WTC11 (cell line): ENCODE measurements around the gene ITIH5. TPM values are rescaled to one million over a fixed set of nuclear protein-coding genes. Genes with fewer than 3 reads are reported as not detected.

Source experiments
- ATF6 ChIP-seq: sonication (generic); formaldehyde crosslinking; IDR thresholded peaks from 2 replicates; pipeline ENCODE4 v1.8.1; 2023; ENCODE audit warnings: mild to moderate bottlenecking, missing genetic modification reagents
- CBFB ChIP-seq: sonication (generic); formaldehyde crosslinking; IDR thresholded peaks from 2 replicates; pipeline ENCODE4 v1.8.1; 2022; ENCODE audit warnings: mild to moderate bottlenecking, low read depth, missing genetic modification reagents
- CDX4 ChIP-seq: fragments of 250-450 bp; sonication (Bioruptor Pico); IDR thresholded peaks from 2 replicates; pipeline ENCODE4 v1.9.0; 2021; ENCODE audit warnings: moderate library complexity, mild to moderate bottlenecking, inconsistent platforms, borderline replicate concordance
- CREB1 ChIP-seq: sonication (generic); formaldehyde crosslinking; IDR thresholded peaks from 2 replicates; pipeline ENCODE4 v1.8.0; 2023; ENCODE audit warnings: mild to moderate bottlenecking, missing genetic modification reagents
- ESRRA ChIP-seq: sonication (generic); formaldehyde crosslinking; IDR thresholded peaks from 2 replicates; pipeline ENCODE4 v1.8.1; 2022; ENCODE audit warnings: mild to moderate bottlenecking, missing genetic modification reagents, borderline replicate concordance
- ETV6 ChIP-seq: sonication (generic); formaldehyde crosslinking; IDR thresholded peaks from 2 replicates; pipeline ENCODE4 v1.8.1; 2022; ENCODE audit warnings: mild to moderate bottlenecking, missing genetic modification reagents
- MYBL2 ChIP-seq: sonication (generic); formaldehyde crosslinking; IDR thresholded peaks from 2 replicates; pipeline ENCODE4 v1.8.1; 2023; ENCODE audit warnings: mild to moderate bottlenecking, moderate library complexity, missing genetic modification reagents
- SOX15 ChIP-seq: fragments of 250-450 bp; sonication (Bioruptor Pico); IDR thresholded peaks from 2 replicates; pipeline ENCODE4 v1.9.0; 2021; ENCODE audit warnings: mild to moderate bottlenecking
- USF1 ChIP-seq: sonication (generic); formaldehyde crosslinking; IDR thresholded peaks from 2 replicates; pipeline ENCODE4 v1.8.0; 2022; ENCODE audit warnings: mild to moderate bottlenecking, missing genetic modification reagents
- ZNF281 ChIP-seq: sonication (generic); formaldehyde crosslinking; IDR thresholded peaks from 2 replicates; pipeline ENCODE4 v1.8.0; 2023; ENCODE audit warnings: mild to moderate bottlenecking, missing genetic modification reagents
- ZNF396 ChIP-seq: fragments of 250-450 bp; sonication (Bioruptor Pico); IDR thresholded peaks from 2 replicates; pipeline ENCODE4 v1.8.0; 2021; ENCODE audit warnings: mild to moderate bottlenecking, moderate library complexity, borderline replicate concordance
- total RNA-seq: library from RNA; stranded (reverse); gene quantifications from 3 replicates; pipeline ENCODE4 v1.2.3, GENCODE V29; 2021
- TF ChIP-seq, protein P1 (sequence below): sonication (generic); formaldehyde crosslinking; IDR thresholded peaks from 2 replicates; pipeline ENCODE4 v1.8.0; 2023; ENCODE audit warnings: missing genetic modification reagents
- TF ChIP-seq, protein P2 (sequence below): sonication (generic); formaldehyde crosslinking; IDR thresholded peaks from 2 replicates; pipeline ENCODE4 v1.8.1; 2022; ENCODE audit warnings: low read depth, missing genetic modification reagents, borderline replicate concordance
- TF ChIP-seq, protein P3 (sequence below): fragments of 250-450 bp; sonication (Bioruptor Pico); conservative IDR thresholded peaks from 2 replicates; pipeline ENCODE4 v1.9.0; 2021; ENCODE audit warnings: mild to moderate bottlenecking
- TF ChIP-seq, protein P4 (sequence below): sonication (generic); formaldehyde crosslinking; IDR thresholded peaks from 2 replicates; pipeline ENCODE4 v1.8.1; 2022; ENCODE audit warnings: mild to moderate bottlenecking, moderate library complexity, missing genetic modification reagents
- TF ChIP-seq, protein P5 (sequence below): fragments of 250-450 bp; sonication (Bioruptor Pico); IDR thresholded peaks from 2 replicates; pipeline ENCODE4 v1.9.0; 2021; ENCODE audit warnings: mild to moderate bottlenecking

The ITIH5 gene
- total RNA-seq, 1 experiment from 2014 or later = 3.1 TPM

DNA sequence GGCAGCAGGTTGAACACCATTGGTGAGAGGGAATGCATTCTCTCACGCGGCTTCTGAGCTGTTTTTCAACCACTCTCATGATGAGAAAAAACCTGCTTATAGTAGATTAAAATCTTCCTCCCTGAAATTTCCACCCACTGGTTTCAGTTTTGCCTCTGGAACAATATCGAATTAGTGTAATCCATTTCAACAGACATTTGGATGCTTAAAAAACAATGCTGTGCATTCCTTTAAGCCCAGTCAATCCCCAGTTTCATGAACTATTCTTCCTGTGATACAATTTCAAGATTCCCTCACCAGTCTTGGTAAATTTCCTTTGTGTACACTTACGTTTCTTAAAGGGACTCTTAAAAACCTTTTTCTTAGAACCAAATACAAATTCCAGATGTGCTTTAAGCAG, 89.6 kb downstream of the ITIH5 start (continued):
- no peak for TF ChIP-seq ZNF281
- no peak for TF ChIP-seq CDX4 (CRISPR knock-in tag)
- no peak for TF ChIP-seq SOX15 (CRISPR knock-in tag)
- TF ChIP-seq ATF6 (CRISPR knock-in tag) = no peak
- no peak for TF ChIP-seq ETV6 (CRISPR knock-in tag)
- no peak for TF ChIP-seq CBFB (CRISPR knock-in tag)
- TF ChIP-seq MYBL2 (CRISPR knock-in tag) = no peak
- TF ChIP-seq, protein P1, sequence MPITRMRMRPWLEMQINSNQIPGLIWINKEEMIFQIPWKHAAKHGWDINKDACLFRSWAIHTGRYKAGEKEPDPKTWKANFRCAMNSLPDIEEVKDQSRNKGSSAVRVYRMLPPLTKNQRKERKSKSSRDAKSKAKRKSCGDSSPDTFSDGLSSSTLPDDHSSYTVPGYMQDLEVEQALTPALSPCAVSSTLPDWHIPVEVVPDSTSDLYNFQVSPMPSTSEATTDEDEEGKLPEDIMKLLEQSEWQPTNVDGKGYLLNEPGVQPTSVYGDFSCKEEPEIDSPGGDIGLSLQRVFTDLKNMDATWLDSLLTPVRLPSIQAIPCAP (CRISPR knock-in tag) = no peak
- TF ChIP-seq, protein P2, sequence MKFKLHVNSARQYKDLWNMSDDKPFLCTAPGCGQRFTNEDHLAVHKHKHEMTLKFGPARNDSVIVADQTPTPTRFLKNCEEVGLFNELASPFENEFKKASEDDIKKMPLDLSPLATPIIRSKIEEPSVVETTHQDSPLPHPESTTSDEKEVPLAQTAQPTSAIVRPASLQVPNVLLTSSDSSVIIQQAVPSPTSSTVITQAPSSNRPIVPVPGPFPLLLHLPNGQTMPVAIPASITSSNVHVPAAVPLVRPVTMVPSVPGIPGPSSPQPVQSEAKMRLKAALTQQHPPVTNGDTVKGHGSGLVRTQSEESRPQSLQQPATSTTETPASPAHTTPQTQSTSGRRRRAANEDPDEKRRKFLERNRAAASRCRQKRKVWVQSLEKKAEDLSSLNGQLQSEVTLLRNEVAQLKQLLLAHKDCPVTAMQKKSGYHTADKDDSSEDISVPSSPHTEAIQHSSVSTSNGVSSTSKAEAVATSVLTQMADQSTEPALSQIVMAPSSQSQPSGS (CRISPR knock-in tag) = no peak
- TF ChIP-seq, protein P3, sequence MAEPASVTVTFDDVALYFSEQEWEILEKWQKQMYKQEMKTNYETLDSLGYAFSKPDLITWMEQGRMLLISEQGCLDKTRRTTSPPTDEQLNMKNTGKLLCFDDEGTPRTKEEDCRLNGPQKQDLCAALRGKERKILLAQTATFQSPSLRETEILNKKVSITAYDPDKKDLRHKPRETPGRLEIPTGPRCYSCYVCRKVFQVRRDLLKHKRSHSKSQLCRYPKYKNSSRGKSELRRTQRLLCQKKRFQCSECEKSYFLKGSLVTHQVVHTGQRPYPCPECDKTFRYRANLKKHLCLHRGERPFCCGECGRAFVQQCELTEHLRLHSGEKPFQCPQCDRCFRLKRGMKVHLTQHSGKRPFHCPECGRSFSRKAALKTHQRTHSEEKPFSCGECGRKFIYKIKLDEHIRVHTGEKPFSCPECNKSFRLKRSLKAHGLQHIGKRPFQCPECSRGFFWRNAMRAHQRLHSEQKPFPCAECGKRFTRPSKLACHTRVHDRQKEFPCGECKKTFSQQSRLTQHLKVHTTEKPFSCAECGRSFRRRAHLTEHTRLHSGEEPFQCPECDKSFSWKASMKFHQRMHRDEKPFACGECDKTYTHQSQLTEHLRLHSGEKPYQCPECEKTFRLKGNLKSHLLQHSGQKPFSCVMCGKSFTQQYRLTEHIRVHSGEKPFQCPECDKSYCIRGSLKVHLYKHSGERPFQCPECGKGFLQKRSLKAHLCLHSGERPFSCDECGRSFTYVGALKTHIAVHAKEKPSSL (CRISPR knock-in tag) = no peak
- TF ChIP-seq, protein P4, sequence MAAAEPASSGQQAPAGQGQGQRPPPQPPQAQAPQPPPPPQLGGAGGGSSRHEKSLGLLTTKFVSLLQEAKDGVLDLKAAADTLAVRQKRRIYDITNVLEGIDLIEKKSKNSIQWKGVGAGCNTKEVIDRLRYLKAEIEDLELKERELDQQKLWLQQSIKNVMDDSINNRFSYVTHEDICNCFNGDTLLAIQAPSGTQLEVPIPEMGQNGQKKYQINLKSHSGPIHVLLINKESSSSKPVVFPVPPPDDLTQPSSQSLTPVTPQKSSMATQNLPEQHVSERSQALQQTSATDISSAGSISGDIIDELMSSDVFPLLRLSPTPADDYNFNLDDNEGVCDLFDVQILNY (CRISPR knock-in tag) = no peak
- TF ChIP-seq ESRRA (CRISPR knock-in tag) = no peak
- TF ChIP-seq, protein P5, sequence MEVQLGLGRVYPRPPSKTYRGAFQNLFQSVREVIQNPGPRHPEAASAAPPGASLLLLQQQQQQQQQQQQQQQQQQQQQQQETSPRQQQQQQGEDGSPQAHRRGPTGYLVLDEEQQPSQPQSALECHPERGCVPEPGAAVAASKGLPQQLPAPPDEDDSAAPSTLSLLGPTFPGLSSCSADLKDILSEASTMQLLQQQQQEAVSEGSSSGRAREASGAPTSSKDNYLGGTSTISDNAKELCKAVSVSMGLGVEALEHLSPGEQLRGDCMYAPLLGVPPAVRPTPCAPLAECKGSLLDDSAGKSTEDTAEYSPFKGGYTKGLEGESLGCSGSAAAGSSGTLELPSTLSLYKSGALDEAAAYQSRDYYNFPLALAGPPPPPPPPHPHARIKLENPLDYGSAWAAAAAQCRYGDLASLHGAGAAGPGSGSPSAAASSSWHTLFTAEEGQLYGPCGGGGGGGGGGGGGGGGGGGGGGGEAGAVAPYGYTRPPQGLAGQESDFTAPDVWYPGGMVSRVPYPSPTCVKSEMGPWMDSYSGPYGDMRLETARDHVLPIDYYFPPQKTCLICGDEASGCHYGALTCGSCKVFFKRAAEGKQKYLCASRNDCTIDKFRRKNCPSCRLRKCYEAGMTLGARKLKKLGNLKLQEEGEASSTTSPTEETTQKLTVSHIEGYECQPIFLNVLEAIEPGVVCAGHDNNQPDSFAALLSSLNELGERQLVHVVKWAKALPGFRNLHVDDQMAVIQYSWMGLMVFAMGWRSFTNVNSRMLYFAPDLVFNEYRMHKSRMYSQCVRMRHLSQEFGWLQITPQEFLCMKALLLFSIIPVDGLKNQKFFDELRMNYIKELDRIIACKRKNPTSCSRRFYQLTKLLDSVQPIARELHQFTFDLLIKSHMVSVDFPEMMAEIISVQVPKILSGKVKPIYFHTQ (CRISPR knock-in tag) = no peak
- no peak for TF ChIP-seq ZNF396 (CRISPR knock-in tag)
- no peak for TF ChIP-seq CREB1 (CRISPR knock-in tag)
- TF ChIP-seq USF1 (CRISPR knock-in tag) = no peak
- TF ChIP-seq, all 79 proteins: peak for 0
